LNCaP clone FGC (cell line): Measurements from ENCODE around the gene TTLL6.

ENCODE experiments used
- DNase-seq: peaks from one replicate; pipeline ENCODE4 v3.0.0-alpha.2; 2011; ENCODE audit warnings: low read depth
- H3K4me3 ChIP-seq: 2 replicates; pipeline ENCODE4 v1.5.1; 2011; ENCODE audit warnings: mild to moderate bottlenecking, low read depth, low read length, control low read depth
- CTCF ChIP-seq: IDR thresholded peaks from 2 replicates; pipeline ENCODE4 v1.5.1; 2012; ENCODE audit warnings: mild to moderate bottlenecking; ENCODE audit not compliant: control insufficient read depth, insufficient read depth; ENCODE audit errors: extremely low read depth

The TTLL6 gene

GRCh38 chr17:48730240-48730550, 86.8 kb downstream of the TTLL6 start:
- DNase-seq, result no peak
- H3K4me3 ChIP-seq, result peak overlapping the region; percentile 91; the same call in 1 of the 2 replicates
- no peak for TF ChIP-seq CTCF

GRCh38 chr17:48729335-48730239, 87.4 kb downstream of the TTLL6 start:
- H3K4me3 ChIP-seq, result peak overlapping the region; percentile 91
- DNase-seq, result no peak
- TF ChIP-seq CTCF, result no peak

GRCh38 chr17:48728232-48729231, 88.5 kb downstream of the TTLL6 start, which contains the start of gene HOXB13:
Gene HOXB13, minus strand, starts transcription at chr17:48728750. Its CDS starts 157 bp downstream, at chr17:48728593.
- peak; percentile 92 for DNase-seq
- peak within 1 kb of the TSS; percentile 91 for H3K4me3 ChIP-seq
- TF ChIP-seq CTCF, result no peak

- no peak for TF ChIP-seq CTCF
- DNase-seq, result no peak
- peak overlapping the region; percentile 91 for H3K4me3 ChIP-seq
These were observed 89.4 kb downstream of the TTLL6 start for GRCh38 chr17:48727415-48728175.

GRCh38 chr17:48726916-48727286, 90.1 kb downstream of the TTLL6 start:
- no peak for TF ChIP-seq CTCF
- H3K4me3 ChIP-seq, result peak overlapping the region; percentile 91
- DNase-seq, result no peak
